Kasumi-1 (cell line): ENCODE measurements around the gene QRSL1.
"Not testable (repeated sequence)": the region's sequence is repeated elsewhere in the genome, so short reads cannot be mapped to it uniquely, and the experiment has no call there.

Experiments used
- DNase-seq, 2 experiments: peaks; one replicate each; lab custom pipeline; 2025; lab: John Stamatoyannopoulos, UW

The QRSL1 gene, protein sequence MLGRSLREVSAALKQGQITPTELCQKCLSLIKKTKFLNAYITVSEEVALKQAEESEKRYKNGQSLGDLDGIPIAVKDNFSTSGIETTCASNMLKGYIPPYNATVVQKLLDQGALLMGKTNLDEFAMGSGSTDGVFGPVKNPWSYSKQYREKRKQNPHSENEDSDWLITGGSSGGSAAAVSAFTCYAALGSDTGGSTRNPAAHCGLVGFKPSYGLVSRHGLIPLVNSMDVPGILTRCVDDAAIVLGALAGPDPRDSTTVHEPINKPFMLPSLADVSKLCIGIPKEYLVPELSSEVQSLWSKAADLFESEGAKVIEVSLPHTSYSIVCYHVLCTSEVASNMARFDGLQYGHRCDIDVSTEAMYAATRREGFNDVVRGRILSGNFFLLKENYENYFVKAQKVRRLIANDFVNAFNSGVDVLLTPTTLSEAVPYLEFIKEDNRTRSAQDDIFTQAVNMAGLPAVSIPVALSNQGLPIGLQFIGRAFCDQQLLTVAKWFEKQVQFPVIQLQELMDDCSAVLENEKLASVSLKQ

DNA sequence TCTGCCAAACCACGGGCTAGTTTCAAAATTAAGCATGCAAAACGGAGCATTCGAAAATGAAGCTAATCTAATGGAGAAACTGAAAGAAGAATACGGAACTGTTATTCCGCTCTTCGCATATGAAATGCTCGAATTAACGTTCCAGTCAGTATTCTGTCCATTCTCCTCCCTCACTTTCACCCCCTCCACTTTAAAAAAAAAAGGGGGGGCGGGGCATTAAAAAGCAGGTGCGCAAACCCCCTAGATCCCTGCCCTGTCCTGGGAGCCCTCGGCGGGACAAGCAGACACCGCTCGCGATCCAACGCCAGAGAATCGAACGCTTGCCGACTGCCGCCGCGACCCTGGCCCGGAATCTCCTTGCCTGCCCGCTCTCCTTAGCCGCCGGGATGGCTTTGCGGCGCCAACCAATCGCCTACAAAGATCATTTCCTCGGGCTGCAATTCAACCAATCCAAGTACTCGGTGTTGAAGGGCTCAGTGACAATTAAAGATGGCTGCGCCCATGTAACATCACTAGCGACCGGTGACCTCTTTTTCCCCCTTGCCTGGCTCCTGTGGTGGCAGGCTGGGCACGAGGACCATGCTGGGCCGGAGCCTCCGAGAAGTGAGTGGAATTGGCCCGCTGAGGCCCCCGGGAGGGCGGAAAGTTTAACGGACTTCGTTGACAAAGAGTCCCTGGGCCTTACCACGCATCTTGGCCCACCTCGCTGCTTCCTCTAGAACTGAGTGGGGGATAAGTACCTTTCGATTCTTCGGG, at the start of gene QRSL1, which contains the start of gene RTN4IP1:
Gene QRSL1, plus strand, starts transcription at position 476 of the 756 bp plus-strand sequence. Its CDS starts 104 bp downstream, at position 580.
Gene RTN4IP1, minus strand, starts transcription at position 396 of the 756 bp plus-strand sequence. CDS start 477 bp downstream, outside the sequence.
- DNase-seq = peak; percentile 96 to 97

DNA sequence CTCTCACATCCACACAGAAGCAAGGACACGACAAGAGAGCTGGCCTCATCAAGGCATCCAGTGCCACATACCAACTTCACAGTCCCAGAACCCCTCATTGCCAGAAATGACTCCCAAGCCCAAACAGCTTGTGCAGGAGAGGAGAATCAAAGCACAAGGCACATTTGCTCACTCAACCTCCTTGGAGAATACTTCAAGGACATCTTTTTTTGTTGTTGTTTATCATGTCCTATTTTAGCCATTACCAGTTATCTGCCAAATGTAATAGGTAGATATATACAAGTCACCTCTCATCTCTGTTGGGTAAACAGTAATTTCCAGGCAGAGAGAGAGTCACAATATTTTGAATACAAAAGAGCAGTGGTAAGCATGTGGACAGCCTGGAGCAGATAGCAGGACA, 47.9 kb upstream of the QRSL1 start:
- DNase-seq = no peak

DNA sequence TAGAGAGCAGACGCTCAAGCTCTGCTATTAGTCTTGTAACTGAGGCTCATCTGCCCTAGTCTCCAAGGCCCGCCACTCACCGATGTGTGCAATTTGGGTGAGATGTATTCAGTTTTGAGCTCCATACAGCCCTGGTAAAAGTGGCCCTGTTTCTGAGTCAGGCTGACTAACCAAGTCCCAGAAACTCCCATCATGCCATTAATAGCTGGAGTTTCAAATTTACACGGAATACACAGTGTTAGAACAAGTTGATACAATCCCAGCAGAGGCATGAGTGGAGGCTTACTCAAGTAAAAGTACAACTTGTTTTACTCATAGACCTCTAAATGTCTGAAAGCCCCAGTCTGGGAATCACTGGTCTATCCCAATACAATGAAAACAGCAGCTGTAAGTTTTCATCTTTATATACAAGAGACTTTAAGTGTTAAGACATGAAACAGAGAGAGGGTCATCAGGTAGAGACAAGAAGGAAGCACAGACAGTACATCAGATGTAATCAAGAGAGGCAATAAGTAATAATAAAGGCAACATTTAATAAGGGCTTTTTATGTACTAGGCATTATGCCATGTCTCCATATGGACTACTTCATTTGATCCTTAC, 42.5 kb upstream of the QRSL1 start:
- no peak for DNase-seq

DNA sequence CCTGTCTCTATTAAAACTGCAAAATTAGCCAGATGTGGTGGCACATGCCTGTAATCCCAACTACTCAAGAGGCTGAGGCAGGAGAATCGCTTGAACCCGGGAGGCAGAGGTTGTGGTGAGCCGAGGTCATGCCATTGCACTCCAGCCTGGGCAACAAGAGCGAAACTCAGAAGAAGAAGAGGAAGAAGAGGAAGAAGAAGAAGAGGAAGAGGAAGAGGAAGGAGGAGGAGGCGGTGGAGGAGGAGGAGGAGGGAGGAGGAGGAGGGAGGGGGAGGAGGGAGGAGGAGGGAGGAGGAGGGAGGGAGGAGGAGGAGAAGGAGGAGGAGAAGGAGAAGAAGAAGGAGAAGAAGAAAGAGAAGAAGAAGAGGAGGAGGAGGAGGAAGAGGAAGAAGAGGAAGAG, 40.4 kb upstream of the QRSL1 start:
- not testable (repeated sequence) for DNase-seq

DNA sequence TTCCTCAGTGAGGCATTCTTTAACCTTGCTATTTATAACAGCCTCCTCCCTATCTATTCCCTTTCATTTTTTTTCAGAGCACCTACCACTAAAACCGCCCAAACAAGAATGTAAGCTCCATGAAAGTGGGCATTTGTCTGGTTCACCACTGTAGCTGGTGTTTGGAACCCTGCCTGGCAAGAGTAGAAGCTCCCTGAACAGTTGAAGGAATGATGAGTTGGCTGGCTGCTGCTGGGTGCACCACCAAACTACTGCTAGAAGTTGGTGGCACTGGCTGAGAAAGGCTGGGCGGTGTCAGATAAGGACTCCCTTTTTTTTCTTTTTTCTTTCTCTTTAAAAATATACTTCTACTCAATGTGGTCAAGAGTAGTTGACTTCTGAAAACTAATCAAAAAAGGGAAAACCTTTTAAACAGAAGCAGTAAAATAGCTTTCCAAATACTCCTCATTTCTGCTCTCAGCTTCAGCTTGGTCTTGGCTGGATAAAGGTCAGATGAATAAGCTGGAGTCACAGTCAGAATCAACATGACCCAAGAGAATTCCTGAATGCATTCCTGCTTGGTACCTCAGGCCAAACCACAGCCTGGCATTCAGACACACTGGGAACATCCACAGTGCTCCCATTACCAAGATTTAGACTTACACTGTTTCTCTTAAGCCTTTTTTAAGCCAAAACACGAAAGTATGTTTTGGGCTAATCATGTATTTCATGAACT, 38.1 kb upstream of the QRSL1 start:
- DNase-seq = no peak

DNA sequence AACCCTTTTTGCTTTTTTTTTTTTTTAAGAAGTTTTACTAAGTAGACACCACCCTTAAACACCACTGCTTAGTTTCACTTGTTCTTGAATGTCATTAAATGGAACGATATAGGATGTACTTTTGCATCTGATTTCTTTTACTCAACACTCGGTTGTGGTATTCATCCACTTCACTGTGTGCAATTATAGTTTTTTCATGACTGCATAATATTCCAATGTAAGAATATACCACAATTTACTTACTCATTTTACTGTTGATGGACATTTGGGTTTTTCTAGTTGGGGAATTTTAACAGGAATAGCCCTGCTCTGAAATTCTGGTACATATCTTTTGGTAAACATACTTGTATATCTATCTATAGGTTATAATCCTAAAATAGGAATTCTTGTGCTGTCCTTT, 29.9 kb upstream of the QRSL1 start:
- no peak for DNase-seq

DNA sequence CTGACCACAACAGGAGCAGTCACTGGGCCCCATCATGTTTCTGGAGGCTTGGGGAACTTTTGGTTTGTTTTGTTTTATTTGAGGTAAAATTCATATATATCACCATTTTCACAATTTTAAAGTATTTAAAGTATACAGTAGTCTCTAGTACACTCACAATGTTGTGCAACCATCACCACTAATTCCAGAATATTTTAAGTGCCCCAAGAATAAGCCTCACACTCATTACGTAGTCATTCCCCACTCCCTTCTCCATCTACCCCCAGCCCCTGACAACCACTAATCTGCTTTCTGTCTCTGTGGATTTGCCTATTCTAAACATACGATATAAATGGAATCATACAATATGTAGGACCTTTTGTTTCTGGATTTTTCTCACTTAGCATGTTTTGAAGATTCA, 29.0 kb upstream of the QRSL1 start:
- no peak for DNase-seq

DNA sequence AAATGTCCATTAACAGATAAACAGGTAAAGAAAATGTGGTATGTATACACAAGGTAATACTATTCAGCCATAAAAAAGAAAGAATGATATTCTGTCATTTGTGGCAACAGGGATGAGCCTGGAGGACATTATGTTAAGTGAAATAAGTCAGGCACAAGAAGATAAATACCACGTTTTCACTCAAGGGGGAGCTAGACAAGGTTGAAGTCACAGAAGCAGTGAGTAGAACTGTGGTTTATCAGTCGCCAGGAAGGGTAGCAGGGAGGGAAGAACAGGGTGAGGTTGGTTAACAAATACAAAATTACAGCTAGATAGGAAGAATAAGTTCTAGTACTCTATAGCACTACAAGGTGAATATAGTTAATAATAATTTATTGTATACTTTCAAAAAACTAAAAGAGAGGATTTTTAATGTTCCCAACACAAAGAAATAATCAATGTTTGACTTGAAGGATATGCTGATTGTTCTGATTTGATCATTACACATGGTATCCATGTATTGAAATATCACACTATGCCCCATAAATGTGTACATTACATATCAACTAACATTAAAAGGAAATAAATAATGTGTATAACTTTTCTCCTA, 21.2 kb upstream of the QRSL1 start:
- DNase-seq = peak; percentile 88 to 95

DNA sequence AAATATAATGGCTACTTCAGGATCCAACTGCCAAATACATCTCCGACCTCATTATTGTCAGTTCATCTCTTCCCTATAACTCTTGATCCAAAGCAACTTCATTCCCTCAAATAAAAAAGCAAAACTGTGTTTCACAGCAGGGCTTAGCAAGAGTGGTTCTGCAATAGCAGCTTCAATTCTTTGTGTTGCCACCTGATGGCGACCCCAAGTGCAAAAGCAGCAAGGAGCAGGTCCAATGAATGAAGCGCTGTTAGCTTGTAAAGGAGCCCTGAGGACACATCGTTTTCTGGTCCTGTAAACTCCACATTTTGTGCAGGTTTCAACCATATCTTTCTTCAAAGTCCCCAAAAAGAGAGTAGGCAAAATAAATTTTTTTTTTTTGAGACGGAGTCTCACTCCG, 19.7 kb upstream of the QRSL1 start:
- peak; percentile 50 to 57 for DNase-seq

DNA sequence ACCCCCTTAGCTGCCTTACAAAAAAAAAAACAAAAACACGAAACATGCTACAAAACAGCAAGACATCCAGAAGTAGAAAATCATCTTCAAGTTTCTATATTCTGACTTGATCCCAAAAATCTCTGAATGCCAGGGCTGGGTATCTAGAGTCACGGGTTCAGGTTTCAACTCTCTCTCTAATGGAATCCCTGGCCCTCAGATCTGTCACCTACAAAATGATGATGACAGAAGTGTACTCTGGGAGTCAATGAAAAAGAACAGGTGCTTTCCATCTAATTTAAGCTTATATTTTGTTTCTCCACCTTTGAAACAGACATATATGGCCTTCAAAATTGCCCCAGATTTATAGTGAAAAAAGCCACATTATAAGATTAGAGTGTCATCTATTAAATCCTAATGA, 18.3 kb upstream of the QRSL1 start:
- DNase-seq = no peak

DNA sequence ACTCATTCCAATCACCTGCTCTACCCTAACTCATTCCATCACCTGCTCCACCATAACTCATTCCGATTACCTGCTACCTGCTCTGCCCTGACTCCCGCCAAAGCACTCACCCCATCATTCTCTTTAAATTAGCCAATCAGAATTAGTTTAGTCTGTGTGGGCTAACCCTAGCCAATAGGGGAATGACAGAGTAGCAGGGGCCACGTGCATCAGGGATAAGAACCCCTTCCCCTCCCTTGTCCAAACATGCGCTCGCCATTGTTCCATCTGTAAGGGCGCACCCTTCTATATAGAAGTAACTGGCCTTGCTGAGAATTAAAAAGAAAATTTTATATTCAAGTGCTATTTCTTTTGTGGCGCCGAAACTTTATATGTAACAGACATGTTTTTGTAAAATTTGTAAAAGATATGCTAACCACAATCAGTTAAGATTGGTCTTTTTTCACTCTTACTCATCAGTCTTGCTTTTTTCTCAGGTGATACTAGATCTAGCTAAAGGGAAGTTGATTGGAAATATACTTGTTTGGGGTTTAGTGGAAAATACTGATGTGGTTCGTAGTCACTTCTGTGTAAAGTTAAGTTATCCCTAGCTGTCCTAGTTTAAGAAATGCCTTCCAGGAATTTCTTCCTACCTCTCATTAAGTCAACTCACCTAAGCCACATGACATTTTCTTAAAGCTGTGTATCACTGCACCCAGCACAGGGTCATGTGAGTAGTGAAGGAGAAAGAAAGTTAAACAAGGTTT, 16.5 kb upstream of the QRSL1 start:
- no peak for DNase-seq

DNA sequence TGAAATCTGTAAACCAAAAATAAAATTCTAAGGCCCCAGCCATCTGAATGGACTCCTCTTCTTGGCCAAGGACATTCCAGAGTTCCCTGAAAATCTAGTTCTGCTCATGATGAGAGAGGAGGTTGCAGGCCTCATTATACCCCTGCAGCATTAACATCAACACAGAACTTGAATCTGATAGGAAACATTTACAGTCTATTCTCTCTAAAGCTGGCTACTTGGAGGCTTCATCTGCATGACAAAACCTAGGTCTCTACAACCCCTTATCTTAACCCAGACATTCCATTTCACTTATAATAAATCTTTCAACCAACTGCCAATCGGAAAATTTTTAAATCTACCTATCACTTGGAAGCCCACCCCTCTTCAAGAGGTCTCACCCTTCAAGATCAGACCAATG, 15.8 kb upstream of the QRSL1 start:
- no peak for DNase-seq

DNA sequence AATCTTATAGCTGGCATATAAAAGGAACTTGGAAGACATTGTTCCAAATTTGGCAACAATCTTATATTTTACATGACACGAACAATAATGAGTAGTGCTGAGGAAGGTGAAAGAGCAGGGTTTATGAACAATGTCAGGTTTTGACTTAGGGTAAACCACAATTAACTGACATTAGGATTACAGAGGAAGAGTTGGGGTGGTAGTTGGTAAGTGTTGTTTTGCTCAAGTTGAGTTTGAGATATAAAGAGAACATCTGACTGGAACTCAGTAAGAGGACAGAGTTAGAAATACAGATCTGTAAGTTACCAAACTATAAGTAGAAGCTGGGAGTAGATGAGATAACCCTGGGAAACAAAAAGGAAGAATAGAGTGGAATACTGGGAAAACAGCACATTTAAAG, 15.2 kb upstream of the QRSL1 start:
- no peak for DNase-seq

DNA sequence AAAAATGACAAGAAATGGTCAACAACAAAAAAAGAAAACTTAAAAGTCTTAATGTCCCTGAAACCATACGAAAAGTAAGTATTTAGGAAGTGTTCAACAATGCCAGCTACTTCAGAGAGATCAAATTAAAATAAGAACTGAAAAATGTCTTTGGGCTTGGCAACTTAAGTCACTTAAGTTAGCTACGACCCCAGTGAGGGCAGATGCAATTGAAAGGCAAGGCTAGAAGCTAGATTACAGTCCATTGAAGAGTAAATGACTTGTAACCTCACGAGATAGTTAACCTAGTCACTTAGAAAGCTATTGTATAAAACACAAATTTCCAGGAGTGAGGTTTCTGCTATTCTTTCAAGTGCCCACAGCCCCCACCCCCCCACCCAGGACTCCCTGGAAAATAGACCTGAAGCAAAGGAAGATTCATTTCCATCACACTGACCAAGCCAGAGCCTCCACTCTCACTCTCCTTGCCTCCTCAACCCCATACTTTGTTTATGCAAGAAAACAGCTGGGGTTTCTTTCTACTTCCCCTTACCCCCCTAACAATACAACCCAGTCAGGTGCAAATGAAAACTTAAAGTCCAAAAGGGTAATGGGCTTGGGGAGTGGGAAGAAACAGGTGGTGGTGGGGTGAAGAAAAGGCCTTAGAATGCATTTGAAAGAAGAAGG, 14.7 kb upstream of the QRSL1 start:
- no peak for DNase-seq

DNA sequence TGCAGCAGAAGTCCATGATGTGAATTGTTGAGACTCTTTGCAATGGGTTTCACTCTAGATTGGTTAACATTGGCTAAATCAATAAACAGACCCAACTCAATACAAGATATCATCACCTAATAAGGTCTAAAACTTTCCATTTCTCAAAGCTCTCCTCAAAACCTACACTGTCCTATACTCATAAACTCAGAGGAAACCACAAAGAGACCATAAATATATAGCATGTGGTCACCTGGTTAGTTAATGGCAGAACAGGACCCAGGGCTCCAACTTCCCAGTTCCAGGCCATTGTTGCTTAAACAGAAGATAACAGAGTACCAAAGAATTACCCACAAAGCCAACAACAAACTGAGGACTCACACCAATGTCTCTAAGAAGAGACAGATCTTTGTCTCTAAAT, 12.1 kb upstream of the QRSL1 start:
- no peak for DNase-seq

DNA sequence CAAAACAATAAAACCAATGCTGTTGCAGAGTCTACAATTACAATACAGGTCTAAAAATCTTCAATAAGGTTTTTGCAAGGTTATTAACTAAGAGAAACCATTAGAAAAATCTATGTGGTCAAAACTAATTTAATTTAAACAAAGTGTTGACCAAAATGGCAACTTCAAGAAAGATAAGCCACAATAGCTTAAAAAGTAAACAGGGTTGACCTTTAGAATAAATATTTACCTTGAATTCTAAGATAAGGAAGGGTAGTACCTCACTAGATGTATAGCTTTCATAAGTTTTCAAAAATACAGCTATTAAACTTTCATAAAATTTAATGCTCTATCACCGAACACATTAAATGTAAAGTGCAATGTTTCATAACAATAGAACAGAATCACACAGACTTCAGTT, 11.5 kb upstream of the QRSL1 start:
- DNase-seq = no peak

DNA sequence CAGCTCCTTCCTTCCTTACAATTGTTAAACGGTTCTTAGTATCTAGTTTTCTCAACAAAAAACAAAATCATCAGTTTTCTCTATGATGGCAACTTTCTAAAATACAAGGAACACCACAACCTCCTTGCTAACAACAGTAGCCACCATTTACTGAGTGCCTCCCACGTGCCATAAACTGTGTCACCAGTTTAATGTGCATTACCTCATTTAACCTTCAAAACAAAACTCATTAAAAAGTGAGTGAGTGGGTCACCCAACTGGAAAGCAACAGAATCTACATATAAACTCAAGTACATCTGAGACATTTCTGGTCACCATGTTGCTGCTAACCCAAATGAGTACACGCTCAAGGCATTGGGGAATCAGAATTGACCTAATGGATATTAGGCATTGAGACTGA, 11.1 kb upstream of the QRSL1 start:
- no peak for DNase-seq

DNA sequence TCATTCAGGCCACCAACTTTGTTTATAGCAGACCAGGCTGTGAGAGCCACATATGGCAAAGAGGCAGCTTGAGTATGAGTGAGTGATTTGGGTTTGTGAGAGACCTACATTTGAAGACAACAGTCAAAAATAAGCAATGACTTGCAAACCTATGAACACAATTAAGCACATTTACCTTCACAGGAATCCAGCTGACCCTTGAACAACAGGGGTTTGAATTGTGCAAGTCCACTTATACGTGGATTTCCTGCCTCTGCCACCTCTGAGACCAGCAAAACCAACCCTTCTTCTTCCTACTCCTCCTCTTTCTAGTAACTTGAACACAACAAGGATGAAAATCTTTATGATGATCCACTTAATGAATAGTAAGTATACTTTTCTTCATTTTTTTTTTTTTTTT, 10.2 kb upstream of the QRSL1 start:
- no peak for DNase-seq

DNA sequence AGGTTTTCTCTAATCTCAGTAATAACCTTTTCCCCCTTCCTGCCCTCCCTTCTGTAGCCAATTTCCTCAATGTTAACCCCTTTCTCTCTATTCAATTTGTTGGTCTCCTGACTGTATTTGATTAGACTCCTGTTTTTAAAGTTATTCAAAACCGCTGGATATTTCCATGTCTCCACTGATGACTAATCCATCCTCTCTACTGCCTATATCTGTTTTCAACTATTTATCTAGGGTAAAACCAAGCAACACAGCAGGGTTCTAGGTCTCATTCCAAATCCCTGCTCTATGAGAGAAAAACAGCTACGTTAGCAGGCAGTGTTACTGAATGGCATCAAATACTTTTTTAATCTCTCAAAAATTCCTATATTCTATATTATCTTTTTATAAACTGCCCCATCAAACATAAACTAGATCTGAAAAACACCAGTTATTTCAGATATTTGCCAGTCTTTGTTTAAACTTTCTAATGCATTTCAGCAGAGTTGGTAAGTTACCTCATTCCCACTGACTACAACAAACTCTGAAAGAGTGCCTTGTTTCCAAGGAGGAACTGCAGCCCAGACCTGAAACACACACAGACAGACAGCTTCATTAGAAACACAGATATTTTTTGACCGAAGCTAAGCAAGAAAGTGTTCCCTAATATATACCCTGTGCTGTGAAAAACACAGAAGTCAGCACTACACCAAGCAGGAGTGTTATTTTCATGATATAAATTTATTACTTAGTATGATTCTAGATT, 8.3 kb upstream of the QRSL1 start:
- no peak for DNase-seq

DNA sequence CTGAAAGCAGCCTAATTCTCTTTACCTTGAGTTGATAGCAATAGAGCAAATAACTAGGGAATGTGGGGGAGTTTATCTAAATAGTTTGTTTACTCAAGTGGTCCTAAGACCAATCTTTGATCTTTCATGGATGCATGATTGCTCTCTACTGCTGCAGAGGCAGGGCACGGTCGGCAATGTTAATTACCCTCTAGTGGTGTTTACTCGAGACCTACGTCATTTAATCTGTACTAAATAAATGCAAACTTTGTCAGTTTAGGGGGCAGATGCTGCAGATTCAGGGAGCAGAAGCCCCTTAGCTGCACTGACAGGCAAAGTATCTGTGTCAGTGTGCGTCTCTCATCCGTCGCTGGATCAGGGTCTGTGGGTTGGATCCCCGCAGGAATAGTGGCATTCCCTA, 7.0 kb upstream of the QRSL1 start:
- DNase-seq = no peak
